A549 treated with CpdA at 1 μM for 4 hours (cell line): ENCODE measurements around the gene RPS19BP1. TPM values are rescaled to one million over a fixed set of nuclear protein-coding genes. Genes with fewer than 3 reads are reported as not detected.

Experiments
- total RNA-seq: library from RNA; stranded (reverse); fragments of 200-300 nt; extraction: Qiagen RNA extraction; gene quantifications from 5 replicates; pipeline ENCODE4 v1.2.3, GENCODE V29; 2022; ENCODE audit warnings: low read depth

Gene RPS19BP1
- total RNA-seq, result 82.7 to 118 TPM (median 103 TPM) in 5 replicates

DNA sequence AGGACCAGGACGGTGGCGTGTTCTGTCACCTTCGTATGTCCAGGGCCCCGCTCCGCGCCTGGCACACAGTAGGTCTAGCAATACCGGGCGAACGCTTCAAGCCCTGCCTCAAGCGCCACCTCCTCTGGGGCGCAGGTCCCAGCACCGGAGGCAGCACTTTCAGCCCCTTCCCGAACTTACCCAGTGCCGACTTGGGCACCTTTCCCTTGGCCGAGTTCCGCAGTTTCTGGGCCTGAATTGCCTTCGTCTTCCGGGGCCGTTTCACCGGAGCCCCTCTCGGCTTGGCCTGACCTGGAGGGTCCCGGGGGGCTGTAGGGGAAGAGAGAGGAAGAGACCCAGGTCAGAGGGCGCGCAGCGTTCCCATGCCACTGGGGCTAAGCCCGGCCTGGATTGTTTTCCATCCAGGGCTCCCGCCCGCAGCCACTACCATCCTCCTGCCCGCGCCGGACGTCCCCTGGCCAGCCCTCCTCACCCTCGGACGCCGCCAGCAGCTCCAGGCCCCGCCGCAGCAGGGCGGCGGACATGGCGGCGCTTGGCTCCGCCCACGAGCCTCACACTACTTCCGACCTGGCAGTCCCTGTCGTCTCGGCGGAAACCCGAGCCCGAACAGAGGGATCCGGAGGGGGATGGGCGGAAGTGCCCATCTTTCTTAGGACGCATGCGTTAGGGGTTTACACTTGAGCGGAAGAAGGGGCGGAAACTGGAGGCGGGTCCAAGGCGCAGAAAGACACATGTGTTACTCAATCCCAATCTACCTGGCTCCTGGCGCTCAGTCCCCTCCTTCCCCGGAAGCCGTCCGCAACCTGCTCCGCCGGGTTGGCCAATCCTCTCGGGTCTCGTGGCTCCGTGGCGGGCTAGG is at the start of gene RPS19BP1:
TSS of gene RPS19BP1 (minus strand) at position 534 of the 859 bp plus-strand sequence. CDS start at position 524, 10 bp downstream.

GRCh38 chr22:39570665-39571064 is 38.1 kb upstream of the RPS19BP1 start, which contains the start of gene CACNA1I:
Gene CACNA1I, plus strand, starts transcription at chr22:39570753. Its CDS starts 0 bp downstream, at chr22:39570753.

GRCh38 chr22:39520226-39521105 is 12.1 kb downstream of the RPS19BP1 start, which contains the start of gene ATF4:
Gene ATF4, plus strand, starts transcription at chr22:39520562. Its CDS starts 884 bp downstream, at chr22:39521446.

GRCh38 chr22:39502109-39502788 is 30.3 kb downstream of the RPS19BP1 start, which contains the start of gene MIEF1:
Gene MIEF1, plus strand, starts transcription at chr22:39502290. Its CDS starts 9,005 bp downstream, at chr22:39511295.

Other genes with a start within 250 kb of the RPS19BP1 start
- gene RPL3, start 213.1 kb downstream of the RPS19BP1 start, total RNA-seq, result 1,713 to 2,502 TPM (median 1,803 TPM) in 5 replicates
- gene SYNGR1, start 182.8 kb downstream of the RPS19BP1 start, total RNA-seq, result 9.3 to 14.0 TPM (median 11.6 TPM) in 5 replicates
- gene TAB1, start 133.0 kb downstream of the RPS19BP1 start, total RNA-seq, result 9.3 to 12.5 TPM (median 10.4 TPM) in 5 replicates
- 0.30 to 0.42 TPM (median 0.35 TPM) in 5 replicates for gene MGAT3, start 75.7 kb downstream of the RPS19BP1 start, total RNA-seq
- gene MIEF1, start 30.5 kb downstream of the RPS19BP1 start, total RNA-seq, result 24.1 to 27.3 TPM (median 24.6 TPM) in 5 replicates
- 317 to 416 TPM (median 368 TPM) in 5 replicates for gene ATF4, start 12.2 kb downstream of the RPS19BP1 start, total RNA-seq
- 0.02 to 0.05 TPM (median 0.03 TPM) in 5 replicates for gene CACNA1I, start 38.0 kb upstream of the RPS19BP1 start, total RNA-seq